Ectodermal cell (in vitro differentiated cells): ENCODE data around the gene KATNBL1.

Experiments
- H3K27ac ChIP-seq: 2 replicates; pipeline ENCODE4 v1.7.0; 2013; ENCODE audit warnings: mild to moderate bottlenecking, low read depth, low read length; ENCODE audit not compliant: insufficient read depth, poor library complexity, severe bottlenecking
- H3K27me3 ChIP-seq: 2 replicates; pipeline ENCODE4 v1.7.0; 2013; ENCODE audit warnings: mild to moderate bottlenecking, low read length; ENCODE audit not compliant: insufficient read depth, control insufficient read depth, poor library complexity, severe bottlenecking
- H3K36me3 ChIP-seq: one replicate; pipeline ENCODE4 v1.7.0; 2013; ENCODE audit warnings: low read length; ENCODE audit not compliant: control insufficient read depth, insufficient read depth
- H3K4me1 ChIP-seq: one replicate; pipeline ENCODE4 v1.7.0; 2013; ENCODE audit warnings: low read length; ENCODE audit not compliant: control insufficient read depth, insufficient read depth
- H3K4me3 ChIP-seq: 2 replicates; pipeline ENCODE4 v1.7.0; 2013; ENCODE audit warnings: low read depth, low read length, control low read depth; ENCODE audit not compliant: insufficient read depth
- H3K9me3 ChIP-seq: 2 replicates; pipeline ENCODE4 v1.7.0; 2013; ENCODE audit warnings: mild to moderate bottlenecking, low read length, moderate library complexity; ENCODE audit not compliant: control insufficient read depth
- WGBS, 2 experiments: methylation state at CpG; one replicate each; pipeline ENCODE4 v1.1.7; 2013; ENCODE audit warnings: missing lambda C conversion rate in 2 of 2; 5-methylcytosine and 5-hydroxymethylcytosine counted together

KATNBL1 gene

GRCh38 chr15:34101366-34102174 is 108.3 kb downstream of the KATNBL1 start, which contains the start of the genes EMC7 and PGBD4:
TSS of gene EMC7 (minus strand) at chr15:34101862. CDS start at chr15:34101839, 23 bp downstream.
TSS of gene PGBD4 (plus strand) at chr15:34102083. CDS start at chr15:34102532, 449 bp downstream.
- Histone ChIP-seq H3K9me3 (no peaks in the 10 kb centered on the region), H3K4me1 (no peaks in the 10 kb centered on the region), H3K27me3 (no peaks in the 10 kb centered on the region), H3K4me3 (peak within 1 kb of the TSS; percentile 97), H3K27ac (peak within 1 kb of the TSS; percentile 48), H3K36me3 (no peaks in the 10 kb centered on the region)
- WGBS, 2 experiments, result 0 to 1% methylated on average over 48 of the region's 48 CpGs

- Histone ChIP-seq H3K9me3 (no peaks in the 10 kb centered on the region), H3K4me1 (no peaks in the 10 kb centered on the region), H3K4me3 (no peak overlapping the region), H3K27me3 (no peaks in the 10 kb centered on the region), H3K36me3 (peaks cover under 1% of the 10 kb centered on the region), H3K27ac (no peak overlapping the region)
- WGBS, 2 experiments, result 91 to 94% methylated on average over 4 to 5 of the region's 5 CpGs
Measured at GRCh38 chr15:34099914-34100313, 110.0 kb downstream of the KATNBL1 start.
